Measurements from ENCODE around the gene IFNA4.
"Not testable (repeated sequence)": the region's sequence is repeated elsewhere in the genome, so short reads cannot be mapped to it uniquely, and the experiment has no call there.

- not testable (repeated sequence) for TF ChIP-seq CTCF, POLR2A (IDR thresholded peaks at IDR 0.05)
Observed at GRCh38 chr9:21217211-21217610, 29.8 kb upstream of the IFNA4 start, which contains the start of gene IFNA16.

Measured in thyroid gland (tissue), 4 donors.